Stomach (tissue), 9 donors: ENCODE data around the gene DPP6. TPM values are rescaled to one million over a fixed set of nuclear protein-coding genes. Genes with fewer than 3 reads are reported as not detected.

Source experiments
- DNase-seq, 2 donors: peaks; one replicate each; pipeline versions ENCODE4 v3.0.0 to v3.0.0-alpha.2; 2013 to 2019
- H3K27ac ChIP-seq, 5 donors: fragments of 200-600 bp in 4 of 5; sonication (generic) in 4 of 5; one replicate each; pipeline ENCODE4 v1.5.1; 2013 to 2019; ENCODE audit warnings: mild to moderate bottlenecking in 1 of 5, moderate library complexity in 1 of 5
- H3K27me3 ChIP-seq, 3 donors: fragments of 200-600 bp; sonication (generic); one replicate each; pipeline ENCODE4 v1.5.1; 2017 to 2019; ENCODE audit warnings: mixed run types in 1 of 3
- H3K36me3 ChIP-seq, 4 donors: fragments of 200-600 bp; sonication (generic); 1 replicate in 3 of 4; 2 replicates in 1 of 4; pipeline ENCODE4 v1.5.1; 2016 to 2019
- H3K4me1 ChIP-seq, 4 donors: fragments of 200-600 bp; sonication (generic); one replicate each; pipeline ENCODE4 v1.5.1; 2016 to 2019
- H3K4me3 ChIP-seq, 4 donors: fragments of 200-600 bp; sonication (generic) in 3 of 4; one replicate each; pipeline ENCODE4 v1.5.1; 2016 to 2019; ENCODE audit warnings: mild to moderate bottlenecking in 1 of 4
- H3K9me3 ChIP-seq, 4 donors: fragments of 200-600 bp; sonication (generic); one replicate each; pipeline ENCODE4 v1.5.1; 2016 to 2019
- CTCF ChIP-seq, 7 experiments: fragments of 450-650 bp in 4 of 7; fragments of 200-600 bp in 3 of 7; sonication (generic) in 3 of 7; IDR thresholded peaks; one replicate each; pipeline ENCODE4 v1.5.1; 2016 to 2019; ENCODE audit warnings: antibody characterized with exemption in 7 of 7, control low read depth in 2 of 7, mild to moderate bottlenecking in 1 of 7
- EP300 ChIP-seq: sonication (generic); formaldehyde crosslinking; IDR thresholded peaks from one replicate; pipeline ENCODE4 v1.6.1; 2017; ENCODE audit warnings: antibody characterized with exemption
- POLR2A ChIP-seq, 4 donors: fragments of 450-650 bp; IDR thresholded peaks; one replicate each; pipeline ENCODE4 v1.6.1; 2016; ENCODE audit warnings: antibody characterized with exemption in 4 of 4, control low read depth in 2 of 4, mild to moderate bottlenecking in 1 of 4, moderate library complexity in 1 of 4
- POLR2AphosphoS5 ChIP-seq, 3 donors: sonication (generic); formaldehyde crosslinking; IDR thresholded peaks; one replicate each; pipeline ENCODE4 v1.6.1; 2016; ENCODE audit warnings: antibody characterized with exemption in 3 of 3
- WGBS, 5 donors: extraction: QIAGEN DNeasy Blood & Tissue Kit in 3 of 5; methylation state at CpG; one replicate each; pipeline versions ENCODE4 v1.1.5 to v1.1.7; 2013 to 2018; 5-methylcytosine and 5-hydroxymethylcytosine counted together
- intact Hi-C: fragments of 100-400 bp; cut with DNase I; formaldehyde crosslinking; loops from one replicate; pipeline ENCODE4 v1.15.1; 2023; ENCODE audit warnings: low total_unique reads
- polyA plus RNA-seq, 3 donors: library from polyadenylated mRNA; stranded (reverse); fragments of 200-250 nt; gene quantifications; one replicate each; pipeline ENCODE4 v1.2.3, GENCODE V29; 2013
- total RNA-seq, 5 donors: library from RNA; depleted of rRNA; stranded (reverse); fragments of >200 nt; gene quantifications; one replicate each; pipeline versions ENCODE4 v1.1.0 to v1.2.3, GENCODE V29; 2014 to 2016
- donor health status: healthy with polysubstance abuse.
- donor health status: Bipolar disorder and iron deficiency.
- donor health status: healthy.

Gene DPP6
- total and polyA plus RNA-seq, 8 donors: 0.15 to 29.8 (median 4.9) TPM

DNA sequence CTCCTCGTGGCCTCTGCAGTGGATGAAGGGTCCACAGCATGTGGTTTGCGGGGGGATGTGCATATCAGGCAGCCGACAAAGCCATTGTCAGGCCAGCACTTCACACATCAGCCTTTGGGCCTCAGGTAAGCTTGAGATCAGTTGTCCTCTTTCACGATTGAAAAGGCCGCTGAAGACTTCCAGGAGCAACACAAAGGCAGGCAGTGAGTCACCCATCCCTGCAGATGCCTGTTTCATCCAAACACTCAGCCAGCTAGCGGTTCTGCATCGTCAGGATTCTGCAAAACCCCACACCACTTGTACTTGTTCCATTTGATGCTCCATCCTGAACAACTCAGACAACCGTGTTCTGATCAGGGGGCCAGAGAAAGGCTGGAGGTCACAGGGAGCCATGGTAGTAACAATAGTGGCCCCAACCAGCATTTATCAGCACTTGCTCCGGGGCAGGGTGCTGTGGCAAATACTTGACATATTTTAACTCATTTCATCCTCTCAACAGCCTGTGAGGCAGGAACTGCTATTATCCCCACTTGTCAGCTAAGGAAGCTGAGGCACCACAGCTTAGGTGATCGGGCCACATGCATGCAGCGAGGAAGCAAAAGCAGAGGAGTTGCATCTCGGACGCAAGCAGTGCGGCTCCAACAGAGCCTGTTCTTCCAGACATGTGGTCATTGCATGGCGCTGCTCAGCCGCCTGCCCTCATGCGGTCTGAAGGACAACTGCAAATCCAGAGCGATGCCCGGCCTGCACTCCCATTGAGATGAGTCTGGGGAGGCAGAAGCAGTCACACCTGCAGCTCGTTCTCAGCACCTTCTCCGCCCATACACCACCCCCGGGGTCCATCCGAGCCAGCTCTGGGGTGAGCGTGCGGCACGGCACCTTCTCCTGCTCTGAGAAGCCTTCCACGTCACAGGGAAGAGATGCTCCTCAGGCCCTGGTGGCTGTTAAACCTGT, 805.8 kb downstream of the DPP6 start:
- no peak for DNase-seq
- no peaks in the 10 kb centered on the region for H3K36me3 ChIP-seq
- intact Hi-C loops: no loop called here
- no peak overlapping the region for H3K4me3 ChIP-seq
- H3K27me3 ChIP-seq: no peaks in the 10 kb centered on the region
- no peak overlapping the region for H3K27ac ChIP-seq
- TF ChIP-seq POLR2AphosphoS5 (IDR thresholded peaks at IDR 0.05) (no peak), POLR2A (IDR thresholded peaks at IDR 0.05) (no peak), CTCF (IDR thresholded peaks at IDR 0.05) (no peak), EP300 (no peak)
- 86 to 89% (median 86%) methylated on average over 17 to 27 of the region's 27 CpGs for WGBS, 5 donors
- peaks cover 0 to 8% (median 3%) of the 10 kb centered on the region in 4 donors for H3K4me1 ChIP-seq
- H3K9me3 ChIP-seq: peaks cover 0 to 3% (median 1%) of the 10 kb centered on the region in 4 donors

- 61 to 81% (median 74%) methylated on average over 15 to 19 of the region's 19 CpGs for WGBS, 5 donors
These were observed 806.8 kb downstream of the DPP6 start for GRCh38 chr7:154858836-154859537.

GRCh38 chr7:154859747-154860620, 807.8 kb downstream of the DPP6 start:
- intact Hi-C loops: no loop called here
- 86 to 91% (median 91%) methylated on average over 20 to 21 of the region's 21 CpGs for WGBS, 5 donors
- Histone ChIP-seq H3K27me3 (no peaks in the 10 kb centered on the region), H3K36me3 (no peaks in the 10 kb centered on the region), H3K9me3 (no peaks in the 10 kb centered on the region), H3K4me3 (no peak overlapping the region), H3K27ac (no peak overlapping the region), H3K4me1 (peaks cover 0 to 8% (median 3%) of the 10 kb centered on the region in 4 donors)
- no peak for DNase-seq
- TF ChIP-seq CTCF (IDR thresholded peaks at IDR 0.05) (no peak), EP300 (no peak), POLR2A (IDR thresholded peaks at IDR 0.05) (no peak), POLR2AphosphoS5 (IDR thresholded peaks at IDR 0.05) (no peak)

More at GRCh38 chr7:154858836-154859537, 806.8 kb downstream of the DPP6 start:
- H3K27me3 ChIP-seq: no peaks in the 10 kb centered on the region
- intact Hi-C loops: no loop called here
- peaks cover 0 to 8% (median 3%) of the 10 kb centered on the region in 4 donors for H3K4me1 ChIP-seq
- TF ChIP-seq CTCF (IDR thresholded peaks at IDR 0.05) (no peak), EP300 (no peak), POLR2A (IDR thresholded peaks at IDR 0.05) (no peak), POLR2AphosphoS5 (IDR thresholded peaks at IDR 0.05) (no peak)
- H3K9me3 ChIP-seq: no peaks in the 10 kb centered on the region
- H3K36me3 ChIP-seq: no peaks in the 10 kb centered on the region
- no peak overlapping the region for H3K27ac ChIP-seq
- H3K4me3 ChIP-seq: no peak overlapping the region
- DNase-seq: peak in 1 of 2 donors; percentile 65
